HepG2 (cell line): Measurements from ENCODE around the gene ZNF428. TPM values are rescaled to one million over a fixed set of nuclear protein-coding genes. Genes with fewer than 3 reads are reported as not detected.

ENCODE experiments used
- CCAR2 ChIP-seq: fragments of 200-400 bp; formaldehyde crosslinking; optimal IDR thresholded peaks from 2 replicates; pipeline ENCODE3; 2018; ENCODE audit warnings: low read depth, mild to moderate bottlenecking, low read length, moderate library complexity
- CEBPZ ChIP-seq: IDR thresholded peaks from 2 replicates; pipeline ENCODE4 v1.6.1; 2012; ENCODE audit warnings: low read length, improper control_type of control experiment
- KMT2A ChIP-seq: sonication (generic); formaldehyde crosslinking; IDR thresholded peaks from 2 replicates; pipeline ENCODE4 v1.4.0; 2020; ENCODE audit warnings: missing genetic modification reagents
- MBNL3 ChIP-seq: fragments of 250-450 bp; sonication (Bioruptor Pico); conservative IDR thresholded peaks from 2 replicates; pipeline ENCODE4 v1.8.0; 2022; ENCODE audit warnings: mild to moderate bottlenecking, inconsistent platforms
- MED1 ChIP-seq: sonication (generic); formaldehyde crosslinking; IDR thresholded peaks from 2 replicates; pipeline ENCODE4 v1.4.0; 2020; ENCODE audit warnings: missing genetic modification reagents
- MTERF4 ChIP-seq: sonication (generic); formaldehyde crosslinking; IDR thresholded peaks from 2 replicates; pipeline ENCODE4 v1.8.0; 2023; ENCODE audit warnings: mild to moderate bottlenecking, missing genetic modification reagents
- NRL ChIP-seq: sonication (generic); formaldehyde crosslinking; IDR thresholded peaks from 2 replicates; pipeline ENCODE4 v1.5.0; 2020; ENCODE audit warnings: missing genetic modification reagents, mild to moderate bottlenecking, moderate library complexity, borderline replicate concordance
- PRDM10 ChIP-seq: sonication (generic); formaldehyde crosslinking; IDR thresholded peaks from 2 replicates; pipeline ENCODE4 v1.4.0; 2020; ENCODE audit warnings: low read depth, missing genetic modification reagents
- RBFOX2 ChIP-seq: fragments of 200-400 bp; formaldehyde crosslinking; IDR thresholded peaks from 2 replicates; pipeline ENCODE4 v1.6.1; 2017; ENCODE audit warnings: low read depth, mild to moderate bottlenecking, low read length
- SAP130 ChIP-seq: IDR thresholded peaks from 2 replicates; pipeline ENCODE4 v1.6.1; 2016; ENCODE audit warnings: low read depth
- TBP ChIP-seq: sonication (generic); formaldehyde crosslinking; IDR thresholded peaks from 2 replicates; pipeline ENCODE4 v1.5.0; 2020; ENCODE audit warnings: missing genetic modification reagents
- ZBTB14 ChIP-seq: sonication (generic); formaldehyde crosslinking; IDR thresholded peaks from 2 replicates; pipeline ENCODE4 v1.4.0; 2020; ENCODE audit warnings: missing genetic modification reagents
- ZBTB7A ChIP-seq: sonication (generic); formaldehyde crosslinking; IDR thresholded peaks from 2 replicates; pipeline ENCODE4 v1.8.0; 2022; ENCODE audit warnings: mild to moderate bottlenecking, missing genetic modification reagents
- ZNF296 ChIP-seq: sonication (generic); formaldehyde crosslinking; conservative IDR thresholded peaks from 2 replicates; pipeline ENCODE4 v1.5.0; 2020; ENCODE audit warnings: mild to moderate bottlenecking, missing genetic modification reagents
- ZNF33B ChIP-seq: sonication (generic); formaldehyde crosslinking; IDR thresholded peaks from 2 replicates; pipeline ENCODE4 v1.5.1; 2020; ENCODE audit warnings: mild to moderate bottlenecking, missing genetic modification reagents
- ZNF776 ChIP-seq: sonication (generic); formaldehyde crosslinking; IDR thresholded peaks from 2 replicates; pipeline ENCODE4 v1.4.0; 2020; ENCODE audit warnings: mild to moderate bottlenecking, missing genetic modification reagents
- ZNF784 ChIP-seq: sonication (generic); formaldehyde crosslinking; IDR thresholded peaks from 2 replicates; pipeline ENCODE4 v1.5.1; 2020; ENCODE audit warnings: missing genetic modification reagents, mild to moderate bottlenecking, borderline replicate concordance
- ZSCAN31 ChIP-seq: sonication (generic); formaldehyde crosslinking; IDR thresholded peaks from 2 replicates; pipeline ENCODE4 v1.5.0; 2020; ENCODE audit warnings: low read depth, mild to moderate bottlenecking, missing genetic modification reagents
- polyA plus RNA-seq, 8 experiments: library from polyadenylated mRNA; depleted of rRNA in 3 of 8; stranded (reverse) in 7 of 8; unstranded in 1 of 8; fragments of >200 nt; fragmentation: Illumina TruSeq in 4 of 8; extraction: Trizol in 4 of 8; gene quantifications; 2 replicates each; pipeline versions ENCODE4 v1.2.1 to v1.2.3, GENCODE V29; 2011 to 2016; ENCODE audit warnings: low read depth in 4 of 8, missing spikeins in 1 of 8, mixed read lengths in 1 of 8; ENCODE audit not compliant: insufficient read depth in 1 of 8
- total RNA-seq, 5 experiments: library from RNA; depleted of rRNA; stranded (reverse); fragments of >200 nt; fragmentation: Illumina TruSeq; extraction: Trizol; gene quantifications; 2 replicates each; pipeline ENCODE4 v1.2.3, GENCODE V29; 2016; ENCODE audit warnings: low read depth in 1 of 5

The ZNF428 gene
- total and polyA plus RNA-seq, 2 of the 13 experiments (the other 11 are each of a cell fraction or from before 2014, with no cell fraction given) = 10.4 to 26.9 TPM

GRCh38 chr19:43594710-43595604, 24.5 kb downstream of the ZNF428 start (continued):
- TF ChIP-seq ZNF784 (CRISPR knock-in tag) = no peak
- TF ChIP-seq TBP (CRISPR knock-in tag) = no peak
- TF ChIP-seq RBFOX2 = peak; percentile 63
- TF ChIP-seq SAP130 (CRISPR knock-in tag) = peak; percentile 66
- 0 out of 2 replicates have a peak, but pooled peaks have one; percentile 11 for TF ChIP-seq ZSCAN31 (CRISPR knock-in tag)
- TF ChIP-seq ZBTB14 (CRISPR knock-in tag) = no peak
- no peak for TF ChIP-seq CEBPZ
- no peak for TF ChIP-seq CCAR2
- peak; percentile 52; the same call in 1 of the 2 replicates for TF ChIP-seq ZNF776 (CRISPR knock-in tag)
- TF ChIP-seq MED1 (CRISPR knock-in tag) = peak; percentile 9; the same call in 1 of the 2 replicates
- no peak for TF ChIP-seq ZNF296 (CRISPR knock-in tag)
- no peak for TF ChIP-seq PRDM10 (CRISPR knock-in tag)
- 0 out of 2 replicates have a peak, but pooled peaks have one; percentile 35 for TF ChIP-seq KMT2A (CRISPR knock-in tag)
- TF ChIP-seq NRL (CRISPR knock-in tag) = no peak
- TF ChIP-seq MBNL3 = no peak
- peak; percentile 73; the same call in 1 of the 2 replicates for TF ChIP-seq ZNF33B
- TF ChIP-seq MTERF4 (CRISPR knock-in tag) = peak; percentile 57; the same call in 1 of the 2 replicates
- TF ChIP-seq ZBTB7A (CRISPR knock-in tag) = 0 out of 2 replicates have a peak, but pooled peaks have one; percentile 24
